Islet precursor cell (in vitro differentiated cells): ENCODE measurements around the gene ZFP82.

Experiments used
- DNase-seq: peaks from one replicate; pipeline ENCODE4 v3.0.0-alpha.2; 2018

ZFP82 gene

DNA sequence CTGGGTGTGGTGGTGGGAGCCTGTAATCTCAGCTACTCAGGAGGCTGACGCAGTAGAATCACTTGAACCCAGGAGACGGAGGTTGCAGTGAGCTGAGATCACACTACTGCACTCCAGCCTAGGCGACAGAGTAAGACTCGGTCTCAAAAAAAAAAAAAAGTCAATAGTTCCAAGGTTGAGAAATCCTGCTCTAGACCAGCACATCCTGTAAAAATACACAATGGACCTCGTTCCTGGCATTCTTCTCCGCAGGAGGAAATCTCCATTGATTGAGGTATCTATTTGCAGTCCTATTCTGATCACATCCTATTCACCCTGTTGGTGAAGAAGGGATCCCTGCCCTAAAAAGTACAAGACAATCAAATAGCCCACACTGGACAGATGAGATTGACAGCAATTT lies 54.6 kb downstream of the ZFP82 start:
- no peak for DNase-seq
